ENCODE results near the gene MAP3K6.

The MAP3K6 gene

DNA sequence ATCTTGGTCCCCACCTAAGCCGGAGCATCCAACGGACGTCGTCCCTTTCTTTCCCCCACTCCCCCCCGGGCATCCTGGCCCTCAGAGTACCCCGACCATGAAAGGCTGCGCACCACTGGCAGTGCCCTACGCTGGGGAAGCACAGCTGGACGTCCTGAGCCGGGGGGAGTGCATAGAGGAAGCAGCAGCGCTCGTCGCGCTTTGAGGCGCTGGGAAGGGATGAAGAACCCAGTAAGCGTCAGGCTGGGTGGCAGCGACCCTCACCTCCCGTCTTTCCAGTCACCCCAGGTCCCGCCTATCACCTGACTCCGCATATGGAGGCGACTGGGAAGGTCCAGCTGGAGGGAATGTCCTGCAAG is 5.7 kb downstream of the MAP3K6 start:
- H3K36me3 Mint-ChIP-seq = no peaks in the 10 kb centered on the region
- peaks cover 39% of the 10 kb centered on the region for H3K27me3 Mint-ChIP-seq
- H3K9me3 Mint-ChIP-seq = no peaks in the 10 kb centered on the region
- peak overlapping the region; percentile 26 for H3K4me3 Mint-ChIP-seq
- no peak overlapping the region for H3K27ac Mint-ChIP-seq
- DNase-seq = no peak
- CTCF ChIA-PET = interaction anchor here (0.6 to 1.3 kb wide), 2 partner anchors 28 to 370 kb away, joined by 3 to 5 read pairs; no protein-coding TSS in a partner anchor
- peaks cover 54% of the 10 kb centered on the region for H3K4me1 Mint-ChIP-seq

- no peak overlapping the region for H3K27ac Mint-ChIP-seq
- H3K4me3 Mint-ChIP-seq = peak overlapping the region; percentile 13
- H3K9me3 Mint-ChIP-seq = no peaks in the 10 kb centered on the region
- CTCF ChIA-PET = interaction anchor here (1.3 to 8.0 kb wide), 2 partner anchors 9 to 28 kb away, joined by 5 to 96 read pairs; partner anchors contain the start of gene MAP3K6
- H3K4me1 Mint-ChIP-seq = peaks cover 54% of the 10 kb centered on the region
- peak; percentile 71 for DNase-seq
- peaks cover 39% of the 10 kb centered on the region for H3K27me3 Mint-ChIP-seq
- H3K36me3 Mint-ChIP-seq = no peaks in the 10 kb centered on the region
These were observed 6.4 kb downstream of the MAP3K6 start for GRCh38 chr1:27360159-27361043.

- Mint-ChIP-seq H3K4me3 (peak overlapping the region; percentile 13), H3K36me3 (no peaks in the 10 kb centered on the region), H3K9me3 (no peaks in the 10 kb centered on the region), H3K4me1 (peaks cover 48% of the 10 kb centered on the region), H3K27me3 (peaks cover 39% of the 10 kb centered on the region), H3K27ac (no peak overlapping the region)
- CTCF ChIA-PET = interaction anchor here (0.9 to 8.0 kb wide), 4 partner anchors 9 to 35 kb away, joined by 4 to 96 read pairs (median 26); partner anchors contain the start of gene MAP3K6
- no peak for DNase-seq
These were observed 7.0 kb downstream of the MAP3K6 start for GRCh38 chr1:27359822-27360158.

DNA sequence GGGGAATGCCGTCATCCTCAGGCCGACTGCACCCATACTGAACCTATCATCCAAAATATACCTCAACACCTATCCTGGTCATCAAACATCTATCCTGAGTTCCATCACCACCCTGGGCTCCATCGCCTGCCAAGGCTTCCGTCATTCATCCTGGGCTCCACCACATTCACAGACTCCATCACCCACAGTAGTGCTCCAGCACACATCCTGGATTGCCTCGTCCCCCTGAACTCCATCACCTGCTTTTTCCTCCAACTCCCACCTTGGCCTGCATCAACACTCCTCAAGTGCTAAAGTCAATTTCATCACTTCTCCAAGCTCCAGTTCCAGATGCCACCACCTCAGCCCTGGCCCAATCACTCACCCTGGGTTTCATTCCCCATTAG is 7.8 kb downstream of the MAP3K6 start:
- Mint-ChIP-seq H3K27me3 (peaks cover 39% of the 10 kb centered on the region), H3K9me3 (no peaks in the 10 kb centered on the region), H3K4me3 (no peak overlapping the region), H3K36me3 (peaks cover 2% of the 10 kb centered on the region), H3K4me1 (peaks cover 41% of the 10 kb centered on the region), H3K27ac (no peak overlapping the region)
- DNase-seq = no peak
- CTCF ChIA-PET = interaction anchor here (0.9 to 8.0 kb wide), 6 partner anchors 10 to 42 kb away, joined by 3 to 96 read pairs (median 19); partner anchors contain the start of genes GPR3 and MAP3K6

DNA sequence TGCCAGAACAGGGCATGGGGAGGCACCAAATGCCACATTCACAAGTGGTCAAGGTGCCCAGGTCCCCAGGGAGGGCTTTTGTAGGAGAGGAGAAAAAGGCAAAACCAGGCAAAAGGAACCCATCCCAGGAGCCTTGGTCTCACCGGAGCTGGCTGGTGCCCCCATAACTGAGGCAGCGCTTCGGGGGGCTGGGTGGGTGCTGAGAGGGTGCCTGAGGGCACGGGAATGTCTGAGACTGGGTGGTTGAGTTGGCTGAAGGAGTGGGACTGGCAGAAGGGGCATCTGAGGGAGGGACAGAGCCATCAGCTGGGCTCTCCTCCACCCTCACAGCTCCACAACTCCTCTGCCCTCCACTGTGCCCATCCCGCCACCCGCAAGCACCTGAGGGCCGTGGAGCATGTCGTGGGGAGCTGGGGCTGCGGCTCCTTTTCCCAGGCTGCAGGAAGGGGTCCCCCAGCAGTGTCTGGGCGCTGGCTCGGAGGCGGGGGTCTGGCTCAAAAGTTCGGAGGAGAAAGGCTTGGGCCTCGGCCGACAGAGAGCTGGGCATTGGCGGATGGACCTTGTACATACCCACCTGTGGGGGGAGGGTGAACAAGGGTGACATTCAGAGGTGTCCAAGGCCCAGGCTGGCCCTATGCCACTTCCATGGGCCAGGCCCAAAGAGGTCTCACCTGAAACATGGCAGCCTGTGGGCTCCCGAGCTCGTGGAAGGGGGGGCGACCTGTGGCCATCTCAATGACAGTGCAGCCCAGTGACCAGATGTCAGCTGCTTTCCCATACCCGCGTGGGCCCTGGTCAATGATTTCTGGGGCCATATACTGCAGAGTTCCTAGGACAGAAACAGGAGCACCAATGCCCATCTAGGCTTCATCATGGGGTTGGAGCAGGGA is 8.5 kb downstream of the MAP3K6 start:
- no peaks in the 10 kb centered on the region for H3K9me3 Mint-ChIP-seq
- H3K27me3 Mint-ChIP-seq = peaks cover 39% of the 10 kb centered on the region
- peaks cover 41% of the 10 kb centered on the region for H3K4me1 Mint-ChIP-seq
- CTCF ChIA-PET = interaction anchor here (0.9 to 8.0 kb wide), 16 partner anchors 11 to 249 kb away, joined by 3 to 96 read pairs (median 10); partner anchors contain the start of genes GPR3, MAP3K6 and SYTL1
- peaks cover 4% of the 10 kb centered on the region for H3K36me3 Mint-ChIP-seq
- no peak overlapping the region for H3K4me3 Mint-ChIP-seq
- no peak overlapping the region for H3K27ac Mint-ChIP-seq
- DNase-seq = no peak

- DNase-seq = peak; percentile 87
- peaks cover 41% of the 10 kb centered on the region for H3K4me1 Mint-ChIP-seq
- H3K36me3 Mint-ChIP-seq = peaks cover 4% of the 10 kb centered on the region
- H3K9me3 Mint-ChIP-seq = no peaks in the 10 kb centered on the region
- H3K4me3 Mint-ChIP-seq = peak overlapping the region; percentile 67
- peaks cover 39% of the 10 kb centered on the region for H3K27me3 Mint-ChIP-seq
- H3K27ac Mint-ChIP-seq = peak overlapping the region; percentile 88
- CTCF ChIA-PET = interaction anchor here (0.7 to 8.0 kb wide), 23 partner anchors 9 to 250 kb away, joined by 3 to 96 read pairs (median 6); partner anchors contain the start of genes CD164L2, GPR3, MAP3K6 and SYTL1
These were observed 9.3 kb downstream of the MAP3K6 start for GRCh38 chr1:27357281-27358037.

- CTCF ChIA-PET = interaction anchor here (0.7 to 8.0 kb wide), 24 partner anchors 8 to 251 kb away, joined by 3 to 96 read pairs (median 5); partner anchors contain the start of genes CD164L2, GPR3, MAP3K6 and SYTL1
- H3K9me3 Mint-ChIP-seq = no peaks in the 10 kb centered on the region
- DNase-seq = peak; percentile 35
- H3K27ac Mint-ChIP-seq = peak overlapping the region; percentile 88
- H3K36me3 Mint-ChIP-seq = peaks cover 4% of the 10 kb centered on the region
- H3K4me1 Mint-ChIP-seq = peaks cover 41% of the 10 kb centered on the region
- peaks cover 39% of the 10 kb centered on the region for H3K27me3 Mint-ChIP-seq
- H3K4me3 Mint-ChIP-seq = peak overlapping the region; percentile 67
These were observed 10.0 kb downstream of the MAP3K6 start for GRCh38 chr1:27356619-27357280.

DNA sequence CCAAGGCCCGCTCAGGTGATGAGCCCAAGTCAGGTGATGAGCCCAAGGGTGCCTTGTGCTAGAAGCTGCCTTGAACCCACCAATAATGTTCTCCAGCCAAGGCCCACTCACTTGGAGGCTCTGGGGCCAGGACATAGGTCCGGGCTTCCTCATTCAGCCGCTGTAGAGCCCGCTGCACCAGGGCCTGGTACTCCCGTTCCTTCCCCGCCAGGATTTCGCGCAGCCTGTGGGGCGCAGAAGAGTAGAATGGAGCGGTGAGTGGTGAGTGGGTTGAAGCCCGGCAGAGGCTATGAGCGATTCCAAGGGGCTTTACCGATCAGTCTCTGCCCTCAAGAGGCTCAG is 10.5 kb downstream of the MAP3K6 start:
- Mint-ChIP-seq H3K27me3 (peaks cover 36% of the 10 kb centered on the region), H3K36me3 (peaks cover 5% of the 10 kb centered on the region), H3K27ac (peak overlapping the region; percentile 72), H3K9me3 (no peaks in the 10 kb centered on the region), H3K4me1 (peaks cover 40% of the 10 kb centered on the region), H3K4me3 (peak overlapping the region; percentile 67)
- DNase-seq = no peak
- CTCF ChIA-PET = interaction anchor here (1.5 to 8.0 kb wide), 7 partner anchors 10 to 55 kb away, joined by 4 to 96 read pairs (median 25); partner anchors contain the start of gene MAP3K6

DNA sequence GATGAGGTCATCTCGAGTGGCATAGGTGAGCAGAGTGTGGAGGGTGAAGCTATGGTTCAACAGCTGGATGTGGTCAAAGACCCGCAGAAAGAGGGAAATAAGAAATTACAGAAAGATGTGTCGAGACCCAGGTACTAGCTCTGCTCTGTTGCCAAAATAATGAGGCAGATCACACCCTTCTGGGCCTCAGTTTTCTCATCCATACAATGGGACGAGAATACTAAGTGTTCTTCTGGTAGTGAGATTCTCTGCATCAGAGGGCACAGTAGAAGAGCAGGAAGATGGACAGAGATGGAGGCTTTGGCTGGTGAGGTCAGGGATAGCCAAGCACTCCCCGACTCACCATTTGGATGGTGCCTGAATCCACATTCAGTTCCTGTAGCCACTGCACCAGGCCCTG is 11.1 kb downstream of the MAP3K6 start:
- peak overlapping the region; percentile 72 for H3K27ac Mint-ChIP-seq

DNA sequence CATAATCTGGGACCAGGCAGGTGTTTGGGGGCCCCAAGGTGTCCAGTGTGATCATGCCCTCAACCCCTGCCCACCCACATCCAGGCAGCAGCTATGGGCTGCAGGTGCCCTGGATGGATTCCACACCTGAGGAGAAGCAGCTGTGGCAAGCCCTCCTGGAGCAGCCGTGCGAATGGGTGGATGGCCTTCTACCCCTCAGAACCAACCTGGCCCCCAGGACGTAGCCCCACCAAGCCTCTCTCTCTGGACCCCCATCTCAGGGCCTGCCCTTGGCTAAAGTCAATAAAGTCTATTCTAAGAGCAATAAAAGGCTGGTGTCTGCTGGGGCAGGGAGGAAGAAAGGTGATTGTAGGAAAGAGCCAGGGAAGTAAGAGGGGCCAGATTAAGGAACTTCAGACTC is 13.1 kb downstream of the MAP3K6 start:
- CTCF ChIA-PET = interaction anchor here (0.8 to 8.0 kb wide), 4 partner anchors 15 to 42 kb away, joined by 3 to 96 read pairs (median 26); partner anchors contain the start of gene MAP3K6
- Mint-ChIP-seq H3K4me3 (no peak overlapping the region), H3K27me3 (peaks cover 15% of the 10 kb centered on the region), H3K27ac (no peak overlapping the region), H3K4me1 (peaks cover 31% of the 10 kb centered on the region), H3K9me3 (no peaks in the 10 kb centered on the region), H3K36me3 (peaks cover 10% of the 10 kb centered on the region)
- no peak for DNase-seq

More for the DNA sequence above, 11.1 kb downstream of the MAP3K6 start:
- Mint-ChIP-seq H3K4me1 (peaks cover 39% of the 10 kb centered on the region), H3K36me3 (peaks cover 5% of the 10 kb centered on the region), H3K4me3 (peak overlapping the region; percentile 67), H3K9me3 (no peaks in the 10 kb centered on the region), H3K27me3 (peaks cover 31% of the 10 kb centered on the region)
- CTCF ChIA-PET = interaction anchor here (1.5 to 8.0 kb wide), 7 partner anchors 10 to 55 kb away, joined by 4 to 96 read pairs (median 25); partner anchors contain the start of gene MAP3K6
- DNase-seq = no peak

DNA sequence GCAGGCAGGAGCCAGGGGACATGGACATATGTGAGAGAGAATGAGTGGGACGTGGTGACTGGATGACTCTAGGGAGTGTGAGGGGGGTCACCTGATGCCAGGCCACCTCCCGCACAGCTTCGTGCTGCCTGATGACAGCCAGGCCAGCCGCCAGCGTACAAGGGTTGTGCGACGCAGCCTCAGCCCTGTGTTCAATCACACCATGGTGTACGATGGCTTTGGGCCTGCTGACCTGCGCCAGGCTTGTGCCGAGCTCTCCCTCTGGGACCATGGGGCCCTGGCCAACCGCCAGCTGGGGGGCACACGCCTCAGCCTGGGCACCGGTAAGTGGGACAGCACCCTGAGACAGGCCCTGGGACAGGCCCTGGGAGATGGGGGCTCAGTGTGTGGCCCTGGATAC is 13.6 kb downstream of the MAP3K6 start:
- Mint-ChIP-seq H3K27me3 (peaks cover 10% of the 10 kb centered on the region), H3K9me3 (no peaks in the 10 kb centered on the region), H3K36me3 (peaks cover 10% of the 10 kb centered on the region), H3K4me3 (no peak overlapping the region), H3K27ac (no peak overlapping the region), H3K4me1 (peaks cover 31% of the 10 kb centered on the region)
- DNase-seq = no peak
- CTCF ChIA-PET = interaction anchor here (0.8 to 8.0 kb wide), 3 partner anchors 16 to 51 kb away, joined by 3 to 96 read pairs (median 6); partner anchors contain the start of gene MAP3K6

GRCh38 chr1:27351541-27352107 is 15.1 kb downstream of the MAP3K6 start:
- no peak overlapping the region for H3K4me3 Mint-ChIP-seq
- CTCF ChIA-PET = no interaction called here
- DNase-seq = no peak
- H3K27me3 Mint-ChIP-seq = no peaks in the 10 kb centered on the region
- no peak overlapping the region for H3K27ac Mint-ChIP-seq
- H3K36me3 Mint-ChIP-seq = peaks cover 17% of the 10 kb centered on the region
- no peaks in the 10 kb centered on the region for H3K9me3 Mint-ChIP-seq
- peaks cover 24% of the 10 kb centered on the region for H3K4me1 Mint-ChIP-seq
